NCI-H510A treated with DMSO at 0.1 percent for 48 hours (cell line): ENCODE data around the gene GLI3.

Source experiments
- DNase-seq: peaks from one replicate; lab custom pipeline; 2025; lab: John Stamatoyannopoulos, UW

Gene GLI3

DNA sequence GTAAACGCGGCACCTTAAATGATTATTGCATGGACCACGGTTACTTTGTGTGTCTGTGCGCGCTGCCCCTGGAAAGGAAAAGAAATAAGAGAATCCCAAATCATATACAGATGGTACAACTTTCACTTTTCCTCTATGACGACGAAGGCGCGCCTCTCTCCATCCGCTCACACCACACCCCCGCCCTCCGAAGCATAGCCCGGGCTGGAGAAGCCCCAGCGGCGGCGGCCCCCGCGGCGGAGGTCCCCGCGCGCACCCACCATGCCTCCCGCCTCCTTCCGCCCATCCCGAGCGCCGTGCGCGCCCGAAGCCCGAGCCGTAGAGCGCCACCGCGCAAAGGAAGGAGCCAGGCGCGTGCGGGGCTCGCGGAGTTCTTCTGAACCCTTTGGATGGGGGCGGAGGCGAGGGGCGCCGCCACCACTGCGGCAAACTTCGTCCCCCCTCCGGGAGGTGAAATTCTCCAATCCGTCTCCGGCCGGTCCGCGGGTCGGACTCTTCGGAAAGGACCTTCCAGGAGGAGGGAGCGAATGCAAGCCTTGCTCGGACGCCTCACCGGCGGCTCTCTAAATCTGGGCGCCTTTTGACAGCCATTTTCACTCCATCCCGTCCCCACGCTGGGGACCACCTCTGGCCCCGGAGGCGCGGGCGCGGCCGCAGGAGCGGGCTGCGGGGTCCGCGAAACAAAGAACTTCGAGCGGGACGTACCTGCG lies 588 bp downstream of the GLI3 start:
- no peak for DNase-seq

DNA sequence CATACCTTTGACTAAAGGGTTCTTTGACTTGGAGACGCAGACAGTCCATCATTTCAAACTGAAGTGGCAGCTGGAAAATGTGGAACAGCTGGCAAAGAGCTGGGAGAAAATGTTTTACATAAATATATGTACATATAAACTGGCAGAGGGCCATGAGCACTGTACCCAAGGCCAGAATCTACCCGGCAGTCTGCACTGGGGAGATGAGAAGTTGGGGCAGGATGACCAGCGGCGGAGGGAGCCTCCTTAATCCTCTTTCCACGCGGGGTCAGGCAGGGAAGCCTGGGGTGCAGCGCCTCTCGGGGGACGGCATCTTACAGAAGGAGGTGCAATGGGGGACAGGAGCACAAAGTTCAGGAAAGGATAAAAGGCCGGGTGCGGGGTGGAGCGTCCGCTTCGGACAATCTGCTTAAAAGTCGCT lies 1.3 kb downstream of the GLI3 start:
- no peak for DNase-seq

DNA sequence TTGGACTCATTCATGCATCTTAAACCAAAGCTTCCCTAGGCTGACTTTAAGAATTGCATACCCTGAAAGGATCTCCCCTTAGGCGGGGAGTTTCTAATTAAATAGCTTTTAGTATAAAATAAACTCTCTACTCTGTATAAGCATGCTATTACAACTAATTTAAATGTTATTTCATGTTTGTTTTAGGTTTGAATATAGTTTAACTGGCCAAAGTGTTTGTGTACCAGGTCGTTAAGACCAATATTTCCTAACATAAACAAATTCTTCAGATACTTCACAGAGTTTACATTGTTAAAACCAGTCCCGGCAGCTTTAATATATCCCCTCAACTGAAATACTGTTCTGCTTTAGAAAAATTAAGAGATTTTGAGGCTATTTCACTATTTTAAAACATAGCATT lies 2.3 kb downstream of the GLI3 start:
- DNase-seq, result no peak

DNA sequence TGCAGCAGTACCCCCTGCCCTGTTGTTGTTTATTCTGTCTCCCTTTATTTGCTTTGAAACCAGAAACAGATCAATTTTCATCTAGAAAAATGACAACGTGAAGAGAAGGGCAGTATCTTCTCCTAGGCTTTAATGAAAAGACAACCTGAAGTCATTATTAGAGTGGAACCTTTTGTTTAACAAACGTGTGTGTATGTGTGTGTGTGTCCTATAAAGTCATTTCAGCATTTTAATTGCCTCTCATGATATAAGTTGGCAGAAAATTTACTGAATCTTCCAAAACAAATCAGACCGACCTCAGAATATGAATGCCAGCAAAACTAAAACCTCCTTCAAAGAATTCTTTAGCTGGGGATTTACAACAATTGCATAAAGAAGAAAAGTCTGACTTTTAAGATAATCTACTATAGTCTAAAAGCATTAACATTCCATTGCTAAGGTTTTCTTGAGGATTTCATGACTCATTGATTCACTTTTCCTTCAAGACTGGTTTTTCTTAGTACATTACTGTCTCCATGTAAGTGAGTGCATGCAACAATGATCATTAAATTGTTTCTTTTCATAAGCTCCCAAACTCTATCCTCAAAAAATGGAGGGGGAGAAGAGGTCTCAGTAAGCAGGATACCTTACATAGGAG lies 3.2 kb downstream of the GLI3 start:
- DNase-seq, result no peak

DNA sequence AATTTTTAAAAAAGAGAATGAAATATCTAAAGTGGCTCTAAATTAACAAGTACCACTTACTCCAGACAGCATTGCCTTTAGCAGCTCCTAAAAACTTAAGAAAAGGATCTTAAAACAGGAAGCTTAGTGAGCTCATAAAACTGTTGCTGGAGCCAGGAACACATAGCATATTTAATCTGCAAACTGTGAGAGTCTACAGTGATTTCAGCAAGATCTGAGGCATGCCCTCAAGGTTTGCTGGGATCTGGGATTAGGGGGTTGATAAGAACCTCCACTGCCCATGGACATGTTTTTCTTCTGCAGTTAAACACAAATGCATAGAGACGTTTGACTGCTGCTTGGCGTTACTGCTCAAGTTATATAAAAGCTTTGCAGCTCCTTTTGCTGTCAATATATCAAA lies 3.8 kb downstream of the GLI3 start:
- no peak for DNase-seq

DNA sequence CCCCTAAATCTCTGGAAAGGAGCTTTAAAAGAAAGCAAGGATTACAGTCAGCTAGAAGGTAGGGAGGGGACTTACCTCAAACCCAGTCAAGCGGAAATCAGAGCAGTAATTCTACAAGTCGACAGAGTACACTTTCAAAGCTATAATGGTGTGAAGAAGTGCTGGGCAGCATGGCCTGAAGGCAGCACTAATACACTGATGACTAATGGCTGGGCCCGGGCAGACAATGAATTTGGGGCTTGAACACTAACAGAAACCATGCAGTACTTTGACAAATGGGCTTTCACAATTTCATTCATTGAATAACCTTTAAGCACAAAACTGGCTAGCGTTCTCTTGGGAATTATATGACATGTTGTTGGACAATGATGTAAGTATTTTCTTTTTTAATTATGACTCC lies 4.7 kb downstream of the GLI3 start:
- DNase-seq, result no peak

DNA sequence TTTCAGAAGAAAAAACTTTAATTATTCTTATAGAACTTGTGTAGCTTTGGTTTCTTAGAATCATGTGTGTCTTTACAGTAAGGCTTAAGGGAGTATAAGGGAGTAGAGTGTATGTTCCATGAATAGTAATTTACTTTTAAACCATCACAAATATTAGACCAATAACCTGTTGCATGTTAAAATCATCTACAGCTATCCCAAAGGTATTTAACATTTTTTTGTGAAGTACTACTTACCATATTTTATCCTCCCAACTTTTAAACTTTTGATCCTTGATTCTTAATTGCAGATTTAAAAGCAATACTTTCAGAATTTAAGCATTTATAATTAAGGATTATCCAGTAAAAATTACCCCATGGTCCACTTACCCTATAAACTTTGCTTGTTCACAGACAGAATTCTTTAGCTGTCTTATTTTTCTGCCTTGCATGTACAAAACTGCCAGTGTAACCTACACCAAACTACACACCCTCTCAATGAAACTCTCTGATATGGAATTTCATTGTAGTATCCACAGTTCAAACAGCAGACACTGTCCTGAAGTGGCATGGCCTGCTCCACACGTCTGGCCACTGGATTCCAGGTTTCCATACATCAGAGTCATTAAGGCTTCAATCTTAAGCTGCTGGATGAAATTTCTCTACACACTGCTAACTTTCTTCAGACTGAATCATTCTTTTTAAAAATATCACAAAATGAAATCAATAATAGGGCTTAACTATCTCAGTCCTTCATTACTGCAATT lies 5.8 kb downstream of the GLI3 start:
- no peak for DNase-seq

DNA sequence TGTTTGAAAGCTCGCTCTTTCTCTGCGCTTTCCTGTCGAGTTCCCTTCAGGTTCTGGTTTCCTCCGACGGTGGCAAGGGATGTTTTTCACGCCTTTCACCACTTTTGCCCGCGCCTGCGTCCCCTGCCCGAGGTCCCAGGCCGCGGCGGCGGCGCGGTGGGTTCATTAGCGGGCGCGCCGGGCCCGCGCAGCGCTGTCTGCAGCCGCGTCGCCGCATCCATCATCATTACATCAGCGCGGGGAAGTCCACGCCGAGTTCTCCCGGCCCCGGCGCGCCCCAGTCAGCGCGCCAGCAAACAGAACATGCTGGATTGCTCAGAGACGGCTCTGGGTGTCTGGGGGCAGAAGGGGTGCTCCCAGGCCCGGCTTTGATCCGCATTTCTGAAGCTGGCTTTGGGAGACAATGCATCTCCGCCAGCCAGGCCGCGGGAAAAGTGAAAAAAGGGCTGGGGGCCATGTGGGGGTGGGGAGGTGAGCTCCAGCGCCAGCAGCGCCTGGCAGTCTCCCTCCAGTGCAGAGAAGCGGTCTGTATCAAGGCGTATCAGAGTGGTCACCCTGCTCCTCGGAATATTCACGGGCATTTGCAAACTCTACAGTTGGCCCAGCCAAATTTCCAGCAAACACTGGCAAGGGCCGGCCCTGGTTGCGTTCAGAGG lies 8.9 kb downstream of the GLI3 start:
- no peak for DNase-seq

DNA sequence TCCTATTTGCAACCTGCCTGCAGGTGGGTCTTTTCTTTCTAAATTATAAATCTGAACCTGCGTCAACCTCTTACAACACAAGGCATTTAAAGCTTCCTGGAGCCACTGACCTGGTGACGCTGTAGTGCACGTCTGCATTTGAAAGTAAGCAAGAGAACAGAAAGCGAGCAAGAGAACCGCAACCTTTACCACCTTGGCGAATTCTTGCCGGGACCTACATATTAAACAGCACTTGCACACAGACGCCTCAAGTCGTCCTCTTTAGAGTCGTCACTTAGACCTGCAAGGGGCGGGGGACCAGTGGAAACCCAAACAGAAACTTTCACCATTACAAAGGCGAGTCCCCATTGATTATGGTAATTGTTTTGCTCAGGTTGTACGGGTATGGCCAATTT lies 9.5 kb downstream of the GLI3 start:
- DNase-seq, result no peak

DNA sequence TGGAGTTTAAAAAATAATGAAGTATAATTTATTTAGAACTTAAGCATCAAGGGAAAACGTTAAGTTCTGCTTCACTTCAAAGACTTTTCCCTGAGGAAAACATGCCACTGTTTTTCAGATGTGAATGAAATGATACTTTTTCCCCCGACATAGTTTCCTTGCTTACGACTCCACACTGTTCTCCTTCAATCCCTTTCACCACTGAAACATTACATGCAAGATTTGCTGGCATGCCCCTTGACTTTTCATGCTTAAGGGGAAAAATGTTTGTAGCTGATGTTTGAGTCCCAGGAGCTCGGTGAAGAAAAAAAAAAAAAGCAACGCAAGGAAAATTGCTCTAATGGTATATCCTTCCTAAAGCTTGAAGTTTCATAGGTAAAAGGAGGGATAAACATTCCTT lies 10.0 kb downstream of the GLI3 start:
- DNase-seq, result no peak

DNA sequence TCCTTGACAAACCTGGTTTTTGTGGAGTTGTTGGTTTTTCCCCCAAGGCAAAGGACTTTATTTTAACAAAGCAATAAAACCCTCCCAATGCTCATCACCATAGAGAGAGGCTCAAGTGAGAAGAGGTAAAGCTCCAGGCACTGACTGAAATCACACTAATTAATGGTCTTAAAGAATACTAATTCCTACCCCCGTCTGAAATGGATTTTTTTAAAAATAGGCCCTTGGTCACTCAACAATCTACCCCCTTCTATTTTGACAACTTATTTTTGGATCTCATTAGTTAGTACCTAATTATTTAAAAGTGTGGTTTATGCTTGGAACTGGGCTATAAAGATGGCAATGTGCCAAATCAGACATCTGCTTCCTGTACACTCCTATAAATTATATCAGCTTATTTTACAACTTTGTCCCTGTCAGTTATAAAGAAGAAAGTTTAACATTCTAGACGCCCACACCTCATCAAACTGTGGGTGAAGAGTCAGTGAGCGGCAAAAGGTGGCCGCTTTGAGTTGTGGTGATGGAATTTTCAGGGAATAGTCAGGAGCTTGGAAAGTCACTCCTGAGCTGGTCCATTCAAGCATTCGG lies 10.6 kb downstream of the GLI3 start:
- DNase-seq, result no peak

DNA sequence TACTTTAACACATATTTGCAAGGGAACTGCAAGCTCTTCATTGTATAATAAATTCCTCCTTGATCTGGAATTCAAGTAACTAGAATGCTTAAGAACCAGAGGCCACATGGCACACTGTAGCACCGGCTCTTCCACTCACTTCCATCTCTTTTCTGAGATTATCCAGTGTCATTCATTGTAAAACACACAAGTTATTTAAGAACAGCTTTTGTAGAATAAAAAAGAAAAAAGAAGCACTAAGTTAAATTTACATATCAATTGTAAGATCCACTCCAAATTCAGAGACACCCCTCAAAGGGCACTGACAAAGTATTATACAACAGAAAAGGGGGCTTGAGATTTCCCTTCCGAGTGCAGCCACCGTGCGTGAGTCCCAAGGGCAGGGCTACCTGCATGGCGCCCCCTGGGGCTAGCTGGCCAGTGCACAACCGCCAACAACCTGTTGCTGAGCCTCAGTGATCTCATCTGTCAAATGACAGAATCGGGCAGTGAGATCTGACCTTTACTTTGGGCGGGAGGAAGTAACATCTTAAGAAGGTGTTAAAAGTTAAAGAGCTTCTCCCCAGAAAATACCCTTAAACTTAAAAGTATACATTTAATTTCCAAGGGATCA lies 12.5 kb downstream of the GLI3 start:
- DNase-seq, result no peak

DNA sequence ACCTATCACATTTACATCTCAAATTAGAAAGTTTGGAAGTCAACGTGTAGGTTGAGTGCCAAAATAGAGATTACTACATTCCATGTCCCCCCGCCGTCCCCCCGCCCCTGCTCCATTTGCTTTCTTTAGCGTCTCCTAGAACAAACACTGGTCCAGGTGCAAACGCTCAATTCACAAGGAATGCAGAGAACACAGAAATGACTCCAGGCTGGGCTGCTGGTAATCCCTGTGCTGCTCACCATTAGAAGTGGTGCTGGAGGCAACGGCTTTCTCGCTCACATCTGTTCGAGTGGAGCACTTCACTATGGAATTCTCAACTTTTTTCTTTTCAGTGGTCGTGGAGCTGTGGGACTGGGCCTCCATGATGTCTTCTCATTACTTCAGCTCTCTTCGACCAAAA lies 14.1 kb downstream of the GLI3 start:
- DNase-seq, result no peak

DNA sequence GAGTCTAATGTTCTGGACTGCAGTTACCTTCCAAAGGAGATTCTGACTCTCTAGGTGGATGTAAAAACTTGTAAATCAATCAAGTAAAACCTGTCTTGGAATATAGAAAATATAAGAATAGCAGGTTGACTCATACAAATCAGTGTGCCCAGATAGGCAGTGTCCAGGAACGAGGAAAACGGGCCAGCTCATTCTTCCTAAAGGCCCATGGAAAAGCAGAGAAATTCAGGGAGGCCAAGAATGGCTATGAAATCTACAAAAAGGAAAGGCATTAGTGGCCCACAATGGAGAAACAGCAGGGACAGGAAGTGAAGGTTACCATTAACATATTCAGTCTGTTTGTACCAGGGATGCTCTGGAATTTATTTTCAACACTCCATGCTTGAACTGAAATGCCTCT lies 14.9 kb downstream of the GLI3 start:
- DNase-seq, result no peak

DNA sequence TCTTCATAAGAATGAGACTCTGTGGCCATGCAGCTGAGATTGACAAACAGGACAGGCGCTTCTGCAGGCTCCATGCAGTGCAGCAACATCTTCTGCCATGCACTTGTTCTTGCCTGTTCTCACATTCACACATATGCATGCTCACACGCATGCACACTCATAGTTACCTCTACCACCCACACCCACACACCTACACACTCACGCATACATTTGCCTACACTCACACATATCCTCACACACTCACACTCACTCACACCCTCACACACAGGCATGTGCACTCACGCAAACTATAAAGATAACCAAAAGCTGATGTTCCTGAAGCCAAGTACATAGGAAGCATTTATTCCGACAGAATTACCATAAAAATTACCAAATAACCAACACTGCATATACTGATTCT lies 15.7 kb downstream of the GLI3 start:
- DNase-seq, result no peak

DNA sequence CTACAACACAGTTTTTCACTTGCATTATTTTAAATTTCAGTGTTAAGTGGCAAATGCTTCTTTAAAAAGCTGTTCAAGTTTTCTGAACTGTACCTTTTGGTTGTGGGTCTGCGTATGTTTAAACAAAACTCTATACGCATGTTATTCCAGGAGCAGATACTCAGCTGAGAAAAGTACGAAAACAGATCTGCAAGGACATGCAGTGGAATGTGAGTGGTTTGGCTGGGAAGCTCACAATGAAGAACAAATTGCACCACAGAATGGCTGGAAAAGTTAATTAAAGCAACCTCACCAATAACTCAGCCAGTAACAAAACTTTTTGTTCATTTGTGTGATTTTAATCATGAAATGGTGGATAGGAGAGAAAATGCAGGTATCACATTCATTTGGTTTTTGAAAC lies 17.6 kb downstream of the GLI3 start:
- no peak for DNase-seq

DNA sequence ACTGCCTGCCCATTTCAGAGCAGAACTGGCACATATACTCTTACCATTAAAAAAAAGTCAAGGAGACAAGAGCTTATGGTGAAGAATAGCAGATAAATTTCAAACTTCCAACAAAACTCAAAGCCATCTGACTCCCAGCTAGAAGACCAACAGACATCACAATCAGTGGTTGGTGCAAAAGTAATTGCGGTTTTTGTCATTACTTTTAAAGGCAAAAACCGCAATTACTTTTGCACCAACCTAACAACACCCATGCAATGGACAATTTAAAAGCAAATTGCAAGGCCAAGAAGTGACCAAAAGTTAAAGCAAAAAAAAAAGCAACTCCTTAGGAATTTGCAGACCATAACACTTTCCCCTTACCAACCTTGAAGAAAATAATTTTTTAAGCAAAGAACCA lies 18.8 kb downstream of the GLI3 start:
- no peak for DNase-seq

DNA sequence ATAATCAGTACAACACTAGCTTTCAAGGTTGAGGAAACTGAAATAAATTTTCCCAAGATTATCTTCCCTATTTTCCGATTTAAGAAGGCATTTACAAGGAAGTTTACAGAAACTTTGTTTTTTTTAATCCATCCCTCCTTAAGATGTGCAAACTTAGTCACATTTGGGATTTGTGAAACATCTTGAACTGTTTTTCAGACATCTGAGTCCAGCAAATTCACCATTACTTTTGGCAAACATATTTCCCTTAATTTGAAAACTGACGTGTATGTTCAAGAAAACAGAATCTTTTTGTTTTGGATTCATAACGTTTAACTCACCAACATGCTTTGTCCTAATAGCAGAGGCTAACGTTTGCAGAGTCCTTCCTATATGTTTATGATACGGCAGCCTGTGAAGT lies 19.5 kb downstream of the GLI3 start:
- DNase-seq, result no peak

DNA sequence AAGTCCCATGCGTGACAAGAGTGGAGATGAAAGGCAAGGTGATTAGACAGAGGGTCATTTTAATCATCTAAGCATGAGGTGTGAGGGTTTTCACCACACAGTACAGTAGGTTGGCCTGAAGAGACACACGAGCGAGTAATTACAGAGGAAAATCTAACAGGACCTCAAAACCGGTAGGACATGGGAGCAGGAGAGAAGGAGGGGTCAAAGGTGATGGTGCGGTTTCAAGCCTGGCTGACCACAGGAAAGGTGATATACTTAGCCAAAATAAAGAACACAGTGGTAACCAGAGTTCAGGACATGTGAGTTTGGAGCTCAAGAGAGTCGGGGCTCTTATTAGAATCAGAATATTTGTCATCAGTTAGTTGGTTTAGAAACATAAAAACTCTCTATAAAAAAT lies 20.0 kb downstream of the GLI3 start:
- DNase-seq, result no peak

DNA sequence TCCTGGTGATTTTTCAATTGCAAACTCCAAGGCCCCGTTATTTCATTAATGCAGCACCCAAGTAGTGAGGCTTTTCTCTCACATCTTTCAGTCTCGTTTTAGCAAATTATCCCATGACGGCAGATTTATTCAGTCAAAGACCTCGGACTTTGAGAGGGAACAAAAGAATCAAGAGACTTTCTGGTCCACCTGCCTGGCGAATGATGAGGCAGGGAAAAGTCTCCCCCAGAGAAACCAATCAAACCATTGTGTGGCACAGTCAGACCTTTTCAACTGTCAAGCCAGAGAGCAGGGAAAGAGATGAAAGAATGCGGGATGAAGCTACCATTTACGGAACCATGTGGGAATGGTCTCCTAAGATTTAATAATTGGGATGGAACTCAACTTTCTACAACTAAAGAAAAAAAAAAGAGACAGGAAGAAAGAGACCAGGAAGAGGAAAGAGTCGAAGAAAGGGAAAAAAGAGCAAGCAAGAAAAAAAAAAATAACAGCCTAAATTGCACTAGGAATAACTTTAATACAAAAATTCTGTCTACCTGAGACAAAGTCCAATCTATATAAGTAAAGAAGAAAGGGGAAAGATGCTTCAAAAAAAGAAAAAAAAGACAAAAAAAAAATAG lies 22.8 kb downstream of the GLI3 start:
- DNase-seq, result no peak

DNA sequence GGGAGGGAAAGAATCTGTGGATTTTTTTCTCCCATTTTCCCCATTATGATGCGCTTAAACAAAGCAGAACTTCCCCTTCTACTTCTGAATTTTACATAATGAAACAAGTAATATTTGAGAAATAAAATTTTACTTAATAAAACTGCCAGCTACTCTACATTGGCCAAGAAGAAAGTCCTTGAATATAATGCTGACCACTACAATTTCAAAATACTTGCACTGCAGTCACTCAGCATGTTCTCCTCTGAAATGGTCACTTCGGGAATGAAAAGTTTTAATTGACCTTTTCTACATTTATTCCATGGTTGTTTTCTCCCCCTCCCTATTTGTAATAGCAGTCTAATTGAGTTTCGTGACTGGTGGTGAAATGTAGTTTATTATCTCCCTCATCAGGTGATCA lies 23.9 kb downstream of the GLI3 start:
- no peak for DNase-seq
